HepG2 (cell line): Measurements from ENCODE around the gene OR5B2. TPM values are rescaled to one million over a fixed set of nuclear protein-coding genes. Genes with fewer than 3 reads are reported as not detected.

ENCODE experiments used
- ATAC-seq: fragments of 200-7000 bp; cut with Tn5 transposase; 3 replicates; pipeline ENCODE4 v1.9.1; 2020; ENCODE audit warnings: mild to moderate bottlenecking, moderate library complexity
- BruUV-seq: library from RNA; stranded (reverse); fragments of 400-500 nt; replicated peaks from 2 replicates; lab custom pipeline; 2021; lab: Mats Ljungman, UMichigan
- CTCF ChIA-PET: fragments of 300-600 bp; formaldehyde crosslinking; extraction: SDS; loops from one replicate; lab custom pipeline; 2021; ENCODE audit warnings: low total read pairs, inconsistent platforms, low intra/inter-chr PET ratio; lab: Yijun Ruan, JAX
- POLR2A ChIA-PET: fragments of 350-600 bp; sonication (Branson Sonifier 250); formaldehyde crosslinking; loops from one replicate; lab custom pipeline; 2020; ENCODE audit warnings: antibody characterized with exemption, inconsistent platforms; lab: Yijun Ruan, JAX
- DNase-seq: peaks from one replicate; pipeline ENCODE4 v3.0.0-alpha.2; 2015; ENCODE audit warnings: low spot score
- FAIRE-seq: peaks from 3 replicates; lab custom pipeline; 2011; peaks lifted over from hg19 to GRCh38; lab: Jason Lieb, UNC
- H2AFZ ChIP-seq: one replicate; pipeline ENCODE4 v1.6.1; 2011; ENCODE audit warnings: low read length, inconsistent platforms
- H3K27ac ChIP-seq: fragments of 300-600 bp; 3 replicates; pipeline ENCODE4 v1.8.0; 2011; ENCODE audit warnings: mixed run types, mild to moderate bottlenecking, mixed read lengths, low read length, inconsistent platforms; ENCODE audit not compliant: insufficient read depth; ENCODE audit errors: extremely low read length
- H3K27me3 ChIP-seq, 2 experiments: fragments of 200-600 bp in 1 of 2; 2 replicates in 1 of 2; 3 replicates in 1 of 2; pipeline versions ENCODE4 v1.6.0 to v1.8.0; 2011; ENCODE audit warnings: low read length in 2 of 2, mild to moderate bottlenecking in 2 of 2, moderate library complexity in 2 of 2, inconsistent platforms in 1 of 2; ENCODE audit not compliant: insufficient read depth in 2 of 2, control insufficient read depth in 1 of 2
- H3K36me3 ChIP-seq, 2 experiments: fragments of 200-600 bp in 1 of 2; replicated peaks in 1 of 2; 2 replicates in 1 of 2; 3 replicates in 1 of 2; pipeline versions ENCODE4 v1.5.1 to v1.8.0; 2011; ENCODE audit warnings: low read length in 2 of 2, inconsistent platforms in 1 of 2; ENCODE audit not compliant: insufficient read depth in 2 of 2, control insufficient read depth in 1 of 2
- H3K4me1 ChIP-seq: 2 replicates; pipeline ENCODE4 v1.5.1; 2012; ENCODE audit warnings: low read length, inconsistent platforms; ENCODE audit not compliant: insufficient read depth
- H3K4me2 ChIP-seq: 2 replicates; pipeline ENCODE4 v1.6.0; 2011; ENCODE audit warnings: low read depth, low read length, inconsistent platforms
- H3K4me3 ChIP-seq, 3 experiments: fragments of 200-600 bp in 1 of 3; sonication (generic), shearing (Covaris generic) in 1 of 3; replicated peaks in 1 of 3; 2 replicates each; pipeline ENCODE4 v1.5.1; 2011 to 2016; ENCODE audit warnings: low read length in 3 of 3, inconsistent platforms in 2 of 3, low read depth in 2 of 3, mild to moderate bottlenecking in 2 of 3, control low read depth in 1 of 3, mixed read lengths in 1 of 3; ENCODE audit not compliant: insufficient read depth in 1 of 3
- H3K79me2 ChIP-seq: one replicate; pipeline ENCODE4 v1.6.1; 2011; ENCODE audit warnings: low read length, inconsistent platforms; ENCODE audit not compliant: insufficient read depth
- H3K9ac ChIP-seq: 2 replicates; pipeline ENCODE4 v1.6.0; 2011; ENCODE audit warnings: mild to moderate bottlenecking, low read depth, low read length, inconsistent platforms; ENCODE audit not compliant: insufficient read depth
- H3K9me3 ChIP-seq: 2 replicates; pipeline ENCODE4 v1.5.1; 2012; ENCODE audit warnings: mild to moderate bottlenecking, low read length
- H4K20me1 ChIP-seq: 2 replicates; pipeline ENCODE4 v1.6.0; 2011; ENCODE audit warnings: inconsistent platforms, mild to moderate bottlenecking, low read length, moderate library complexity; ENCODE audit not compliant: insufficient read depth
- GTF3A ChIP-seq: sonication (generic); formaldehyde crosslinking; conservative IDR thresholded peaks from 2 replicates; pipeline ENCODE4 v1.4.0; 2020; ENCODE audit warnings: mild to moderate bottlenecking, missing genetic modification reagents
- HMG20B ChIP-seq: conservative IDR thresholded peaks from 2 replicates; pipeline ENCODE4 v1.6.1; 2016; ENCODE audit warnings: missing genetic modification reagents, missing compliant biosample characterization
- HOXA7 ChIP-seq: sonication (generic); formaldehyde crosslinking; IDR thresholded peaks from 2 replicates; pipeline ENCODE4 v1.8.1; 2022; ENCODE audit warnings: mild to moderate bottlenecking, missing genetic modification reagents, moderate library complexity
- HOXD1 ChIP-seq: sonication (generic); formaldehyde crosslinking; IDR thresholded peaks from 2 replicates; pipeline ENCODE4 v1.5.0; 2020; ENCODE audit warnings: missing genetic modification reagents
- MAFF ChIP-seq: IDR thresholded peaks from 2 replicates; pipeline ENCODE4 v1.6.1; 2011; ENCODE audit warnings: low read depth, low read length, improper control_type of control experiment
- MAFK ChIP-seq, 2 experiments: IDR thresholded peaks in 1 of 2; conservative IDR thresholded peaks in 1 of 2; 2 replicates each; pipeline ENCODE4 v1.6.1; 2011; ENCODE audit warnings: improper control_type of control experiment in 2 of 2, low read length in 2 of 2
- MYC ChIP-seq: sonication (generic); formaldehyde crosslinking; IDR thresholded peaks from 2 replicates; pipeline ENCODE4 v1.9.0; 2021; ENCODE audit warnings: missing genetic modification reagents, borderline replicate concordance
- POGZ ChIP-seq: sonication (generic); formaldehyde crosslinking; IDR thresholded peaks from 2 replicates; pipeline ENCODE4 v1.4.0; 2020; ENCODE audit warnings: mild to moderate bottlenecking, missing genetic modification reagents
- ZNF350 ChIP-seq: sonication (generic); formaldehyde crosslinking; IDR thresholded peaks from 2 replicates; pipeline ENCODE4 v1.4.0; 2020; ENCODE audit warnings: mild to moderate bottlenecking, low read depth, missing genetic modification reagents, borderline replicate concordance
- ZNF431 ChIP-seq: sonication (generic); formaldehyde crosslinking; IDR thresholded peaks from 2 replicates; pipeline ENCODE4 v1.9.0; 2022; ENCODE audit warnings: missing genetic modification reagents, low read depth, mild to moderate bottlenecking, borderline replicate concordance
- ZNF484 ChIP-seq: sonication (generic); formaldehyde crosslinking; IDR thresholded peaks from 2 replicates; pipeline ENCODE4 v1.5.1; 2020; ENCODE audit warnings: mild to moderate bottlenecking, low read depth, missing genetic modification reagents, borderline replicate concordance
- ZNF546 ChIP-seq: sonication (generic); formaldehyde crosslinking; conservative IDR thresholded peaks from 2 replicates; pipeline ENCODE4 v1.8.1; 2023; ENCODE audit warnings: mild to moderate bottlenecking, missing genetic modification reagents
- ZNF75D ChIP-seq: sonication (generic); formaldehyde crosslinking; IDR thresholded peaks from 2 replicates; pipeline ENCODE4 v1.8.1; 2023; ENCODE audit warnings: missing genetic modification reagents, mild to moderate bottlenecking, borderline replicate concordance
- WGBS: methylation state at CpG from one replicate; pipeline ENCODE4 v1.1.6; 2017; ENCODE audit warnings: low lambda C conversion rate; 5-methylcytosine and 5-hydroxymethylcytosine counted together
- in situ Hi-C: cut with HindIII; loops from 2 replicates; pipeline ENCODE4 v1.10.0; 2017; ENCODE audit warnings: low pct_unique_long_range_greater_than_20kb; ENCODE audit not compliant: extremely low pct_ligation_motif_present
- intact Hi-C: fragments of 100-400 bp; cut with micrococcal nuclease; formaldehyde crosslinking; loops from one replicate; pipeline ENCODE4 v1.10.0; 2022; ENCODE audit not compliant: unreplicated experiment
- polyA plus RNA-seq, 8 experiments: library from polyadenylated mRNA; depleted of rRNA in 3 of 8; stranded (reverse) in 7 of 8; unstranded in 1 of 8; fragments of >200 nt; fragmentation: Illumina TruSeq in 4 of 8; extraction: Trizol in 4 of 8; gene quantifications; 2 replicates each; pipeline versions ENCODE4 v1.2.1 to v1.2.3, GENCODE V29; 2011 to 2016; ENCODE audit warnings: low read depth in 4 of 8, missing spikeins in 1 of 8, mixed read lengths in 1 of 8; ENCODE audit not compliant: insufficient read depth in 1 of 8
- total RNA-seq, 5 experiments: library from RNA; depleted of rRNA; stranded (reverse); fragments of >200 nt; fragmentation: Illumina TruSeq; extraction: Trizol; gene quantifications; 2 replicates each; pipeline ENCODE4 v1.2.3, GENCODE V29; 2016; ENCODE audit warnings: low read depth in 1 of 5
- TF ChIP-seq, protein P1 (sequence below), 2 experiments: sonication (generic) in 1 of 2; formaldehyde crosslinking in 1 of 2; IDR thresholded peaks; 2 replicates each; pipeline versions ENCODE4 v1.4.0 to v1.6.1; 2016 to 2020; ENCODE audit warnings: borderline replicate concordance in 1 of 2, low read depth in 1 of 2, mild to moderate bottlenecking in 1 of 2, missing genetic modification reagents in 1 of 2
- TF ChIP-seq, protein P2 (sequence below): sonication (generic); formaldehyde crosslinking; conservative IDR thresholded peaks from 2 replicates; pipeline ENCODE4 v1.8.0; 2022; ENCODE audit warnings: low read depth, missing genetic modification reagents
- TF ChIP-seq, protein P3 (sequence below): sonication (generic); formaldehyde crosslinking; IDR thresholded peaks from 2 replicates; pipeline ENCODE4 v1.8.0; 2022; ENCODE audit warnings: missing genetic modification reagents, mild to moderate bottlenecking, borderline replicate concordance
- TF ChIP-seq, protein P4 (sequence below): sonication (generic); formaldehyde crosslinking; IDR thresholded peaks from 2 replicates; pipeline ENCODE4 v1.4.0; 2020; ENCODE audit warnings: mild to moderate bottlenecking, missing genetic modification reagents

The OR5B2 gene
- total and polyA plus RNA-seq, 2 of the 13 experiments (the other 11 are each of a cell fraction or from before 2014, with no cell fraction given) = not detected

DNA sequence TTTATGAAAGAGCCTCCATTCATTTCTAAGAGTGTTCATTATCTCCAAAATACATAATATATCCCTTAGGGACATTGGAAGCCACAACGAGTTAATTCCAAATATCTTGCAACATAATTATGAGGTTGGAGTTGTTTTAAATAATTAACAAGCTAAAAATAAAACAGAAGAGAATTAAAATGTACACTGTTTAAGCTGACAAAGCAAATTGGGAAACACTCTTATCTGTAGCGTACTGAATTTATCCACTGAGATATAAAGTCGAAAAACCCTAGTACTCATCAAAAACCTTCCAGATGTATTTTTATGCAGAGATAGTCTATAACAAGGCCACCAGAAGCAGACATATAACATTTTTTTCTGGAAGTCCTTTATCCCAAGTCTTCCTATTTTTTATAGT lies 6.3 kb upstream of the OR5B2 start:
- H2AFZ ChIP-seq = no peak overlapping the region
- H3K27ac ChIP-seq = no peak overlapping the region
- ChIA-PET POLR2A (no interaction called here), CTCF (no interaction called here)
- no peaks in the 10 kb centered on the region for H3K4me1 ChIP-seq
- no peak overlapping the region for H3K9ac ChIP-seq
- intact Hi-C loops (no loop called here), in situ Hi-C loops (no loop called here)
- H3K9me3 ChIP-seq = no peaks in the 10 kb centered on the region
- no peak for FAIRE-seq
- ATAC-seq = no peak
- H3K4me2 ChIP-seq = no peak overlapping the region
- H4K20me1 ChIP-seq = no peaks in the 10 kb centered on the region
- 22% methylated on average over 3 of the region's 3 CpGs for WGBS
- no peaks in the 10 kb centered on the region for H3K27me3 ChIP-seq
- BruUV-seq = no TSS peak
- H3K4me3 ChIP-seq = no peak overlapping the region
- no peaks in the 10 kb centered on the region for H3K36me3 ChIP-seq
- no peaks in the 10 kb centered on the region for H3K79me2 ChIP-seq
- DNase-seq = no peak
- TF ChIP-seq HOXD1 (CRISPR knock-in tag) (no peak), HOXA7 (no peak), MAFK (conservative IDR thresholded peaks at IDR 0.05 in 1 of 2, IDR thresholded peaks at IDR 0.05 in 1 of 2; ENCODE audit: low read length in 2 of 2) (peak; percentile 77 to 86), GTF3A (CRISPR knock-in tag) (no peak), MAFF (peak; percentile 77), ZNF75D (CRISPR knock-in tag) (no peak), POGZ (CRISPR knock-in tag) (no peak), ZNF350 (CRISPR knock-in tag) (no peak), ZNF431 (CRISPR knock-in tag) (no peak), HMG20B (CRISPR knock-in tag) (no peak), MYC (CRISPR knock-in tag) (no peak), ZNF546 (CRISPR knock-in tag) (no peak), ZNF484 (CRISPR knock-in tag) (no peak)
- TF ChIP-seq, protein P1, sequence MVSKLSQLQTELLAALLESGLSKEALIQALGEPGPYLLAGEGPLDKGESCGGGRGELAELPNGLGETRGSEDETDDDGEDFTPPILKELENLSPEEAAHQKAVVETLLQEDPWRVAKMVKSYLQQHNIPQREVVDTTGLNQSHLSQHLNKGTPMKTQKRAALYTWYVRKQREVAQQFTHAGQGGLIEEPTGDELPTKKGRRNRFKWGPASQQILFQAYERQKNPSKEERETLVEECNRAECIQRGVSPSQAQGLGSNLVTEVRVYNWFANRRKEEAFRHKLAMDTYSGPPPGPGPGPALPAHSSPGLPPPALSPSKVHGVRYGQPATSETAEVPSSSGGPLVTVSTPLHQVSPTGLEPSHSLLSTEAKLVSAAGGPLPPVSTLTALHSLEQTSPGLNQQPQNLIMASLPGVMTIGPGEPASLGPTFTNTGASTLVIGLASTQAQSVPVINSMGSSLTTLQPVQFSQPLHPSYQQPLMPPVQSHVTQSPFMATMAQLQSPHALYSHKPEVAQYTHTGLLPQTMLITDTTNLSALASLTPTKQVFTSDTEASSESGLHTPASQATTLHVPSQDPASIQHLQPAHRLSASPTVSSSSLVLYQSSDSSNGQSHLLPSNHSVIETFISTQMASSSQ (IDR thresholded peaks at IDR 0.05; ENCODE audit: low read depth) = no peak
- TF ChIP-seq, protein P1 (CRISPR knock-in tag; IDR thresholded peaks at IDR 0.05; ENCODE audit: borderline replicate concordance) = no peak
- TF ChIP-seq, protein P2, sequence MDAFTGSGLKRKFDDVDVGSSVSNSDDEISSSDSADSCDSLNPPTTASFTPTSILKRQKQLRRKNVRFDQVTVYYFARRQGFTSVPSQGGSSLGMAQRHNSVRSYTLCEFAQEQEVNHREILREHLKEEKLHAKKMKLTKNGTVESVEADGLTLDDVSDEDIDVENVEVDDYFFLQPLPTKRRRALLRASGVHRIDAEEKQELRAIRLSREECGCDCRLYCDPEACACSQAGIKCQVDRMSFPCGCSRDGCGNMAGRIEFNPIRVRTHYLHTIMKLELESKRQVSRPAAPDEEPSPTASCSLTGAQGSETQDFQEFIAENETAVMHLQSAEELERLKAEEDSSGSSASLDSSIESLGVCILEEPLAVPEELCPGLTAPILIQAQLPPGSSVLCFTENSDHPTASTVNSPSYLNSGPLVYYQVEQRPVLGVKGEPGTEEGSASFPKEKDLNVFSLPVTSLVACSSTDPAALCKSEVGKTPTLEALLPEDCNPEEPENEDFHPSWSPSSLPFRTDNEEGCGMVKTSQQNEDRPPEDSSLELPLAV (CRISPR knock-in tag) = no peak
- TF ChIP-seq, protein P3, sequence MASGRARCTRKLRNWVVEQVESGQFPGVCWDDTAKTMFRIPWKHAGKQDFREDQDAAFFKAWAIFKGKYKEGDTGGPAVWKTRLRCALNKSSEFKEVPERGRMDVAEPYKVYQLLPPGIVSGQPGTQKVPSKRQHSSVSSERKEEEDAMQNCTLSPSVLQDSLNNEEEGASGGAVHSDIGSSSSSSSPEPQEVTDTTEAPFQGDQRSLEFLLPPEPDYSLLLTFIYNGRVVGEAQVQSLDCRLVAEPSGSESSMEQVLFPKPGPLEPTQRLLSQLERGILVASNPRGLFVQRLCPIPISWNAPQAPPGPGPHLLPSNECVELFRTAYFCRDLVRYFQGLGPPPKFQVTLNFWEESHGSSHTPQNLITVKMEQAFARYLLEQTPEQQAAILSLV (CRISPR knock-in tag) = no peak
- TF ChIP-seq, protein P4, sequence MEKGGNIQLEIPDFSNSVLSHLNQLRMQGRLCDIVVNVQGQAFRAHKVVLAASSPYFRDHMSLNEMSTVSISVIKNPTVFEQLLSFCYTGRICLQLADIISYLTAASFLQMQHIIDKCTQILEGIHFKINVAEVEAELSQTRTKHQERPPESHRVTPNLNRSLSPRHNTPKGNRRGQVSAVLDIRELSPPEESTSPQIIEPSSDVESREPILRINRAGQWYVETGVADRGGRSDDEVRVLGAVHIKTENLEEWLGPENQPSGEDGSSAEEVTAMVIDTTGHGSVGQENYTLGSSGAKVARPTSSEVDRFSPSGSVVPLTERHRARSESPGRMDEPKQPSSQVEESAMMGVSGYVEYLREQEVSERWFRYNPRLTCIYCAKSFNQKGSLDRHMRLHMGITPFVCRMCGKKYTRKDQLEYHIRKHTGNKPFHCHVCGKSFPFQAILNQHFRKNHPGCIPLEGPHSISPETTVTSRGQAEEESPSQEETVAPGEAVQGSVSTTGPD (CRISPR knock-in tag) = no peak
